Keratinocyte (primary cell): Measurements from ENCODE around the gene KLRC1.

Experiments
- CTCF ChIP-seq, 3 experiments: IDR thresholded peaks in 1 of 3; conservative IDR thresholded peaks in 1 of 3; optimal IDR thresholded peaks in 1 of 3; 2 replicates in 2 of 3; 3 replicates in 1 of 3; pipeline versions ENCODE3 to v1.5.1; 2011; ENCODE audit warnings: low read length in 3 of 3, mild to moderate bottlenecking in 3 of 3, moderate library complexity in 2 of 3, control low read depth in 1 of 3, inconsistent platforms in 1 of 3; ENCODE audit not compliant: insufficient read depth in 2 of 3; ENCODE audit errors: extremely low read depth in 1 of 3
- EZH2 ChIP-seq: IDR thresholded peaks from one replicate; pipeline ENCODE4 v1.6.1; 2012; ENCODE audit warnings: inconsistent platforms, mild to moderate bottlenecking, low read length, moderate library complexity

DNA sequence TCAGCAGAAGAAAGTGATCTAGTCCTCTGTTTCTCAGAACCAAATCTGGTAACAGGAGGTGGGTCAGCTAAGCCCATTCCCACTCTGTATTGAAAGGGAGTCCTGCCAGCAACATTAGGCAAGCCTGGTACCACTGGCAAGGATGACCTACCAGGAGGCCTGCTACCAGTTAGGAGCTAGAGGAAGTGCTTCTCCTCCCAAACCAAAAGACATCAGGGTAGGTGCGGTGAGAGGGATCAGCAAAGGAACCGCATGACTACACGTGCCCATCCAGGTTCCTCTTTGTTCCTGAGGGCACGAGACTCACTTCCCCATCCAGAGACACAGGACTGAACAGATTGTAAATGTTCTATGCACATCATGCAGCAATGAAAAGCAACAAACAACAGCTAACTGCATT is 46.5 kb downstream of the KLRC1 start:
- TF ChIP-seq CTCF (optimal IDR thresholded peaks at IDR 0.05 in 1 of 3, IDR thresholded peaks at IDR 0.05 in 1 of 3, conservative IDR thresholded peaks at IDR 0.05 in 1 of 3; ENCODE audit: extremely low read depth in 1 of 3, insufficient read depth in 2 of 3, low read length in 3 of 3): no peak
- TF ChIP-seq EZH2: no peak
